GM18868 (cell line): ENCODE measurements around the gene FNDC5.

Source experiments
- ATAC-seq: cut with Tn5 transposase; IDR thresholded peaks from one replicate; pipeline ENCODE4 v1.9.1; 2021; ENCODE audit warnings: mild to moderate bottlenecking, moderate library complexity; ENCODE audit not compliant: unreplicated experiment

The FNDC5 gene

GRCh38 chr1:32897082-32898049 lies 26.7 kb upstream of the FNDC5 start:
- ATAC-seq: no peak

- ATAC-seq: no peak
Observed at GRCh38 chr1:32896451-32896850, 25.7 kb upstream of the FNDC5 start.

- no peak for ATAC-seq
Observed at GRCh38 chr1:32895325-32896215, 24.9 kb upstream of the FNDC5 start.

- no peak for ATAC-seq
Observed at GRCh38 chr1:32894681-32895080, 24.0 kb upstream of the FNDC5 start.

GRCh38 chr1:32894019-32894600 lies 23.4 kb upstream of the FNDC5 start:
- no peak for ATAC-seq

- no peak for ATAC-seq
Observed at GRCh38 chr1:32893198-32894018, 22.7 kb upstream of the FNDC5 start.

GRCh38 chr1:32892368-32893197 lies 21.9 kb upstream of the FNDC5 start:
- ATAC-seq: no peak

GRCh38 chr1:32891630-32892029 lies 20.9 kb upstream of the FNDC5 start:
- no peak for ATAC-seq

GRCh38 chr1:32891241-32891570 lies 20.5 kb upstream of the FNDC5 start:
- ATAC-seq: no peak

- ATAC-seq: no peak
Observed at GRCh38 chr1:32890516-32891240, 20.0 kb upstream of the FNDC5 start.

GRCh38 chr1:32889731-32890278 lies 19.1 kb upstream of the FNDC5 start:
- ATAC-seq: no peak

GRCh38 chr1:32888677-32889420 lies 18.1 kb upstream of the FNDC5 start:
- no peak for ATAC-seq

GRCh38 chr1:32888134-32888533 lies 17.4 kb upstream of the FNDC5 start:
- no peak for ATAC-seq

GRCh38 chr1:32887623-32888022 lies 16.9 kb upstream of the FNDC5 start:
- no peak for ATAC-seq

- ATAC-seq: no peak
Observed at GRCh38 chr1:32886828-32887414, 16.2 kb upstream of the FNDC5 start.

GRCh38 chr1:32886004-32886827 lies 15.5 kb upstream of the FNDC5 start, which contains the start of gene HPCA:
Gene HPCA, plus strand, starts transcription at chr1:32886491. Its CDS starts 2,408 bp downstream, at chr1:32888899.
- ATAC-seq: no peak

GRCh38 chr1:32885676-32886003 lies 14.9 kb upstream of the FNDC5 start:
- no peak for ATAC-seq
